Kidney (tissue), 14 donors: ENCODE results near the gene SPECC1. TPM values are rescaled to one million over a fixed set of nuclear protein-coding genes. Genes with fewer than 3 reads are reported as not detected.

Experiments
- DNase-seq, 5 donors: peaks; one replicate each; pipeline ENCODE4 v3.0.0-alpha.2; 2013 to 2020
- FAIRE-seq: peaks from 2 replicates; lab custom pipeline; 2012; peaks lifted over from hg19 to GRCh38; lab: Jason Lieb, UNC
- H3K27ac ChIP-seq, 2 donors: one replicate each; pipeline ENCODE4 v1.7.0; 2013; ENCODE audit warnings: low read depth in 2 of 2, low read length in 2 of 2, inconsistent platforms in 1 of 2
- H3K27me3 ChIP-seq: one replicate; pipeline ENCODE4 v1.7.1; 2013; ENCODE audit warnings: low read length, inconsistent platforms; ENCODE audit not compliant: control insufficient read depth, insufficient read depth
- H3K36me3 ChIP-seq, 3 donors: one replicate each; pipeline versions ENCODE4 v1.7.0 to v1.7.1; 2013; ENCODE audit warnings: low read length in 3 of 3, control low read depth in 1 of 3, inconsistent platforms in 1 of 3; ENCODE audit not compliant: insufficient read depth in 3 of 3, control insufficient read depth in 2 of 3
- H3K4me1 ChIP-seq, 3 donors: one replicate each; pipeline versions ENCODE4 v1.7.0 to v1.7.1; 2013; ENCODE audit warnings: low read length in 3 of 3, inconsistent platforms in 1 of 3, low read depth in 1 of 3; ENCODE audit not compliant: control insufficient read depth in 2 of 3, insufficient read depth in 2 of 3
- H3K4me3 ChIP-seq, 3 donors: one replicate each; pipeline versions ENCODE4 v1.7.0 to v1.8.1; 2013; ENCODE audit warnings: low read length in 3 of 3, control low read depth in 1 of 3, inconsistent platforms in 1 of 3
- H3K9ac ChIP-seq, 3 donors: one replicate each; pipeline versions ENCODE4 v1.7.0 to v1.7.1; 2013; ENCODE audit warnings: low read length in 3 of 3, control low read depth in 1 of 3, inconsistent platforms in 1 of 3
- H3K9me3 ChIP-seq, 3 donors: one replicate each; pipeline versions ENCODE4 v1.7.0 to v1.7.1; 2013; ENCODE audit warnings: low read length in 3 of 3, control low read depth in 1 of 3, inconsistent platforms in 1 of 3; ENCODE audit not compliant: control insufficient read depth in 2 of 3, insufficient read depth in 1 of 3
- CTCF ChIP-seq: IDR thresholded peaks from 3 replicates; pipeline ENCODE4 v1.5.1; 2012; ENCODE audit warnings: mild to moderate bottlenecking, moderate library complexity, borderline replicate concordance; ENCODE audit not compliant: insufficient read depth; ENCODE audit errors: extremely low read depth
- intact Hi-C: fragments of 100-400 bp; cut with DNase I; formaldehyde crosslinking; loops from one replicate; pipeline ENCODE4 v1.11.1; 2022
- polyA plus RNA-seq: library from polyadenylated mRNA; stranded (reverse); fragments of 350-450 nt; fragmentation: Illumina TruSeq; extraction: RNeasy Lipid Tissue Mini Kit (QIAGEN cat#74804); gene quantifications from one replicate; pipeline ENCODE4 v1.2.3, GENCODE V29; 2014; ENCODE audit warnings: low read depth, low replicate concordance; ENCODE audit not compliant: insufficient read depth
- total RNA-seq: library from RNA; stranded (reverse); fragmentation: NEBNext Ultra II Directional; extraction: Animal tissue kit (Norgen Biotek cat#: 25700); gene quantifications from one replicate; pipeline ENCODE4 v1.2.1, GENCODE V29; 2021
- donor health status: control.
- donor health status: control.
- donor health status: control.
- donor health status: control.
- donor health status: control.
- donor health status: DM: yes; HTN: yes; CAD: no.
- donor health status: Normal renal cell carcinoma (clear cell type).

SPECC1 gene
- total and polyA plus RNA-seq, 2 donors from 2014 or later: 7.6 to 29.1 TPM

- FAIRE-seq: no peak
Observed at GRCh38 chr17:20187049-20187448, 177.9 kb downstream of the SPECC1 start.

GRCh38 chr17:20189302-20189701, 180.1 kb downstream of the SPECC1 start:
- Histone ChIP-seq H3K27ac (no peak overlapping the region), H3K36me3 (no peaks in the 10 kb centered on the region), H3K9me3 (no peaks in the 10 kb centered on the region), H3K4me3 (no peak overlapping the region), H3K9ac (no peak overlapping the region), H3K4me1 (no peaks in the 10 kb centered on the region), H3K27me3 (no peaks in the 10 kb centered on the region)
- DNase-seq (no peak), FAIRE-seq (no peak)
- intact Hi-C loops: no loop called here
- no peak for TF ChIP-seq CTCF

More at GRCh38 chr17:20187049-20187448, 177.9 kb downstream of the SPECC1 start:
- intact Hi-C loops: no loop called here
- no peak for TF ChIP-seq CTCF
- Histone ChIP-seq H3K27me3 (no peaks in the 10 kb centered on the region), H3K27ac (no peak overlapping the region), H3K9ac (no peak overlapping the region), H3K4me3 (no peak overlapping the region), H3K36me3 (no peaks in the 10 kb centered on the region), H3K4me1 (no peaks in the 10 kb centered on the region), H3K9me3 (no peaks in the 10 kb centered on the region)
- DNase-seq: no peak

GRCh38 chr17:20189979-20190378, 180.8 kb downstream of the SPECC1 start:
- H3K4me3 ChIP-seq: no peak overlapping the region
- DNase-seq: no peak
- intact Hi-C loops: no loop called here
- H3K36me3 ChIP-seq: no peaks in the 10 kb centered on the region
- no peaks in the 10 kb centered on the region for H3K27me3 ChIP-seq
- no peak for TF ChIP-seq CTCF
- no peak overlapping the region for H3K27ac ChIP-seq
- FAIRE-seq: no peak
- no peaks in the 10 kb centered on the region for H3K9me3 ChIP-seq
- no peaks in the 10 kb centered on the region for H3K4me1 ChIP-seq
- H3K9ac ChIP-seq: no peak overlapping the region

GRCh38 chr17:20190605-20191004, 181.4 kb downstream of the SPECC1 start:
- no peak overlapping the region for H3K9ac ChIP-seq
- DNase-seq: no peak
- no peak overlapping the region for H3K4me3 ChIP-seq
- no peaks in the 10 kb centered on the region for H3K27me3 ChIP-seq
- intact Hi-C loops: no loop called here
- no peaks in the 10 kb centered on the region for H3K9me3 ChIP-seq
- FAIRE-seq: no peak
- no peaks in the 10 kb centered on the region for H3K36me3 ChIP-seq
- TF ChIP-seq CTCF: no peak
- no peaks in the 10 kb centered on the region for H3K4me1 ChIP-seq
- no peak overlapping the region for H3K27ac ChIP-seq
